SK-N-SH (cell line): ENCODE data around the gene IAPP. TPM values are rescaled to one million over a fixed set of nuclear protein-coding genes. Genes with fewer than 3 reads are reported as not detected.

Source experiments
- CTCF ChIA-PET: fragments of 300-600, 350-600 bp; formaldehyde crosslinking; extraction: SDS; loops from one replicate; lab custom pipeline; 2021; lab: Yijun Ruan, JAX
- POLR2A ChIA-PET: fragments of 350-600 bp; sonication (Branson Sonifier 250); formaldehyde crosslinking; extraction: SDS; loops from one replicate; lab custom pipeline; 2020; ENCODE audit warnings: antibody characterized with exemption, inconsistent platforms; lab: Yijun Ruan, JAX
- DNase-seq: peaks from one replicate; pipeline ENCODE4 v3.0.0; 2012
- H2AFZ ChIP-seq: fragments of 200-600 bp; sonication (generic); 2 replicates; pipeline ENCODE4 v1.8.1; 2016; ENCODE audit warnings: antibody characterized with exemption, mild to moderate bottlenecking, low read depth
- H3F3A ChIP-seq: fragments of 200-600 bp; sonication (generic); replicated peaks from 2 replicates; pipeline ENCODE3; 2016; ENCODE audit warnings: antibody characterized with exemption, mild to moderate bottlenecking; ENCODE audit not compliant: insufficient read depth
- H3K27ac ChIP-seq, 2 experiments: fragments of 200-500 bp in 1 of 2; fragments of 200-600 bp in 1 of 2; sonication (Bioruptor generic) in 1 of 2; sonication (generic), shearing (Covaris generic) in 1 of 2; 2 replicates each; pipeline versions ENCODE4 v1.5.1 to v1.6.1; 2014 to 2016; ENCODE audit warnings: low read depth in 2 of 2, inconsistent platforms in 1 of 2, low read length in 1 of 2, mild to moderate bottlenecking in 1 of 2, mixed read lengths in 1 of 2
- H3K27me3 ChIP-seq: fragments of 200-600 bp; sonication (generic), shearing (Covaris generic); 2 replicates; pipeline ENCODE4 v1.6.1; 2016; ENCODE audit warnings: mixed run types; ENCODE audit not compliant: insufficient read depth
- H3K36me3 ChIP-seq, 2 experiments: fragments of 200-500 bp in 1 of 2; fragments of 200-600 bp in 1 of 2; sonication (Bioruptor generic) in 1 of 2; sonication (generic) in 1 of 2; replicated peaks in 1 of 2; 2 replicates each; pipeline versions ENCODE3 to v1.5.1; 2014 to 2016; ENCODE audit warnings: low read length in 1 of 2, mild to moderate bottlenecking in 1 of 2; ENCODE audit not compliant: insufficient read depth in 2 of 2, control insufficient read depth in 1 of 2
- H3K4me1 ChIP-seq, 2 experiments: fragments of 200-500 bp in 1 of 2; fragments of 200-600 bp in 1 of 2; sonication (Bioruptor generic) in 1 of 2; sonication (generic), shearing (Covaris generic) in 1 of 2; 2 replicates each; pipeline versions ENCODE4 v1.5.1 to v1.6.1; 2014 to 2016; ENCODE audit warnings: low read depth in 1 of 2, low read length in 1 of 2, mixed run types in 1 of 2; ENCODE audit not compliant: insufficient read depth in 2 of 2, control insufficient read depth in 1 of 2
- H3K4me2 ChIP-seq: fragments of 200-600 bp; sonication (generic), shearing (Covaris generic); 2 replicates; pipeline ENCODE4 v1.6.1; 2017; ENCODE audit warnings: mixed run types
- H3K4me3 ChIP-seq, 2 experiments: fragments of 200-500 bp in 1 of 2; fragments of 200-600 bp in 1 of 2; sonication (Bioruptor generic) in 1 of 2; sonication (generic), shearing (Covaris generic) in 1 of 2; 2 replicates each; pipeline versions ENCODE4 v1.5.1 to v1.8.1; 2014 to 2016; ENCODE audit warnings: low read depth in 2 of 2, inconsistent platforms in 1 of 2, low read length in 1 of 2, mild to moderate bottlenecking in 1 of 2, mixed read lengths in 1 of 2, moderate library complexity in 1 of 2
- H3K79me2 ChIP-seq: fragments of 200-600 bp; sonication (generic); 2 replicates; pipeline ENCODE4 v1.8.1; 2017; ENCODE audit warnings: mild to moderate bottlenecking; ENCODE audit not compliant: insufficient read depth
- H3K9ac ChIP-seq: fragments of 200-600 bp; sonication (generic); 2 replicates; pipeline ENCODE4 v1.6.1; 2017; ENCODE audit warnings: mixed run types
- H3K9me2 ChIP-seq: fragments of 200-600 bp; sonication (generic); 2 replicates; pipeline ENCODE4 v1.6.1; 2017; ENCODE audit warnings: mixed run types
- H3K9me3 ChIP-seq: fragments of 200-600 bp; sonication (generic); 2 replicates; pipeline ENCODE4 v1.6.1; 2017; ENCODE audit warnings: mixed run types, mild to moderate bottlenecking, moderate library complexity
- H4K20me1 ChIP-seq: fragments of 200-600 bp; sonication (generic); 2 replicates; pipeline ENCODE4 v1.6.1; 2017; ENCODE audit warnings: mild to moderate bottlenecking, mixed run types; ENCODE audit not compliant: insufficient read depth
- CHD2 ChIP-seq: fragments of 150-350 bp; IDR thresholded peaks from 2 replicates; pipeline ENCODE4 v1.6.1; 2018; ENCODE audit warnings: low read length; ENCODE audit not compliant: partially characterized antibody
- CTCF ChIP-seq: fragments of 200-600 bp; sonication (generic); IDR thresholded peaks from 2 replicates; pipeline ENCODE4 v1.6.1; 2017; ENCODE audit warnings: antibody characterized with exemption, mild to moderate bottlenecking, moderate library complexity
- ELF1 ChIP-seq: IDR thresholded peaks from 2 replicates; pipeline ENCODE4 v1.4.0; 2012
- EZH2phosphoT487 ChIP-seq: fragments of 200-600 bp; sonication (generic); IDR thresholded peaks from 2 replicates; pipeline ENCODE4 v1.6.1; 2017; ENCODE audit warnings: low read depth, mixed run types, mild to moderate bottlenecking, antibody characterized with exemption, moderate library complexity, borderline replicate concordance
- FOSL2 ChIP-seq: IDR thresholded peaks from 2 replicates; pipeline ENCODE4 v1.4.0; 2012; ENCODE audit warnings: low read depth, mild to moderate bottlenecking, moderate library complexity, borderline replicate concordance
- FOXM1 ChIP-seq: IDR thresholded peaks from 2 replicates; pipeline ENCODE4 v1.4.0; 2012; ENCODE audit warnings: low read depth, mild to moderate bottlenecking
- GABPA ChIP-seq: IDR thresholded peaks from 2 replicates; pipeline ENCODE4 v1.4.0; 2012; ENCODE audit warnings: low read depth, mild to moderate bottlenecking
- MAX ChIP-seq: IDR thresholded peaks from 2 replicates; pipeline ENCODE4 v1.4.0; 2012; ENCODE audit warnings: low read depth
- NRF1 ChIP-seq: IDR thresholded peaks from 2 replicates; pipeline ENCODE4 v1.6.1; 2012; ENCODE audit warnings: low read depth, mild to moderate bottlenecking, low read length
- PBX3 ChIP-seq: IDR thresholded peaks from 2 replicates; pipeline ENCODE4; 2012
- REST ChIP-seq: IDR thresholded peaks from 2 replicates; pipeline ENCODE4 v1.6.1; 2012; ENCODE audit warnings: mild to moderate bottlenecking, low read depth, low read length, moderate library complexity
- RFX5 ChIP-seq: IDR thresholded peaks from 2 replicates; pipeline ENCODE4 v1.6.1; 2012; ENCODE audit warnings: mild to moderate bottlenecking, improper control_type of control experiment, low read length
- SMC3 ChIP-seq: IDR thresholded peaks from 2 replicates; pipeline ENCODE4 v1.6.1; 2012; ENCODE audit warnings: low read depth, low read length, improper control_type of control experiment
- TCF12 ChIP-seq: IDR thresholded peaks from 2 replicates; pipeline ENCODE4 v1.4.0; 2012
- TEAD4 ChIP-seq: IDR thresholded peaks from 2 replicates; pipeline ENCODE4 v1.4.0; 2012; ENCODE audit warnings: mild to moderate bottlenecking, borderline replicate concordance; ENCODE audit not compliant: insufficient read depth
- USF1 ChIP-seq: IDR thresholded peaks from 2 replicates; pipeline ENCODE4 v1.4.0; 2012; ENCODE audit warnings: low read depth, borderline replicate concordance
- USF2 ChIP-seq: fragments of 150-350 bp; IDR thresholded peaks from 2 replicates; pipeline ENCODE4 v1.6.1; 2017; ENCODE audit warnings: antibody characterized with exemption, low read length, low read depth, borderline replicate concordance
- YY1 ChIP-seq: IDR thresholded peaks from 2 replicates; pipeline ENCODE4 v1.4.0; 2012; ENCODE audit warnings: low read depth, mild to moderate bottlenecking
- WGBS: methylation state at CpG from one replicate; pipeline ENCODE4 v1.1.6; 2017; ENCODE audit warnings: low lambda C conversion rate; 5-methylcytosine and 5-hydroxymethylcytosine counted together
- polyA plus RNA-seq, 3 experiments: library from polyadenylated mRNA; depleted of rRNA; stranded (reverse); fragments of >200 nt; gene quantifications; 2 replicates each; pipeline ENCODE4 v1.2.3, GENCODE V29; 2012

Gene IAPP
- polyA plus RNA-seq, 1 of the 3 experiments (the other 2 are of a cell fraction): not detected

- no peaks in the 10 kb centered on the region for H3K27me3 ChIP-seq
- no peak overlapping the region for H3K4me3 ChIP-seq
- no peak for DNase-seq
- H3K9ac ChIP-seq: no peak overlapping the region
- no peaks in the 10 kb centered on the region for H3K9me3 ChIP-seq
- no peak overlapping the region for H3K27ac ChIP-seq
- H3K79me2 ChIP-seq: no peaks in the 10 kb centered on the region
- H3K36me3 ChIP-seq: no peaks in the 10 kb centered on the region
- 66% methylated on average over 4 of the region's 4 CpGs for WGBS
- H3K9me2 ChIP-seq: no peaks in the 10 kb centered on the region
- H3K4me2 ChIP-seq: no peak overlapping the region
- CTCF ChIA-PET: no interaction called here
- no peak overlapping the region for H2AFZ ChIP-seq
- no peaks in the 10 kb centered on the region for H3F3A ChIP-seq
- POLR2A ChIA-PET: no interaction called here
- no peaks in the 10 kb centered on the region for H3K4me1 ChIP-seq
- H4K20me1 ChIP-seq: no peaks in the 10 kb centered on the region
- TF ChIP-seq USF1 (no peak), FOSL2 (no peak), YY1 (no peak), MAX (no peak), EZH2phosphoT487 (no peak), RFX5 (no peak)
These were observed 18.8 kb upstream of the IAPP start for GRCh38 chr12:21353948-21354347.

- CTCF ChIA-PET: no interaction called here
- Histone ChIP-seq H3K36me3 (no peaks in the 10 kb centered on the region), H3K27ac (no peak overlapping the region), H3K79me2 (no peaks in the 10 kb centered on the region), H3K9me3 (no peaks in the 10 kb centered on the region), H3K27me3 (no peaks in the 10 kb centered on the region), H3K9ac (no peak overlapping the region), H3F3A (no peaks in the 10 kb centered on the region), H3K4me1 (no peaks in the 10 kb centered on the region), H2AFZ (no peak overlapping the region), H3K4me3 (no peak overlapping the region), H4K20me1 (no peaks in the 10 kb centered on the region), H3K9me2 (no peaks in the 10 kb centered on the region), H3K4me2 (no peak overlapping the region)
- DNase-seq: no peak
- 17% methylated on average over 1 of the region's 1 CpG for WGBS
- TF ChIP-seq FOXM1: no peak
- TF ChIP-seq SMC3: no peak
- TF ChIP-seq YY1: no peak
- no peak for TF ChIP-seq PBX3
- no peak for TF ChIP-seq TEAD4
- no peak for TF ChIP-seq CTCF
- TF ChIP-seq USF1: no peak
- TF ChIP-seq CHD2: no peak
- no peak for TF ChIP-seq NRF1
- TF ChIP-seq REST: no peak
- no peak for TF ChIP-seq RFX5
- no peak for TF ChIP-seq GABPA
- no peak for TF ChIP-seq TCF12
- no peak for TF ChIP-seq ELF1
- TF ChIP-seq FOSL2: no peak
- TF ChIP-seq USF2: no peak
- POLR2A ChIA-PET: no interaction called here
These were observed 18.1 kb upstream of the IAPP start for GRCh38 chr12:21354641-21355040.
